HG03060 (cell line): ENCODE results near the gene DCST1.

ENCODE experiments used
- ATAC-seq: cut with Tn5 transposase; IDR thresholded peaks from one replicate; pipeline ENCODE4 v1.9.1; 2021; ENCODE audit warnings: low read depth, moderate number of reproducible peaks; ENCODE audit not compliant: unreplicated experiment

DCST1 gene

DNA sequence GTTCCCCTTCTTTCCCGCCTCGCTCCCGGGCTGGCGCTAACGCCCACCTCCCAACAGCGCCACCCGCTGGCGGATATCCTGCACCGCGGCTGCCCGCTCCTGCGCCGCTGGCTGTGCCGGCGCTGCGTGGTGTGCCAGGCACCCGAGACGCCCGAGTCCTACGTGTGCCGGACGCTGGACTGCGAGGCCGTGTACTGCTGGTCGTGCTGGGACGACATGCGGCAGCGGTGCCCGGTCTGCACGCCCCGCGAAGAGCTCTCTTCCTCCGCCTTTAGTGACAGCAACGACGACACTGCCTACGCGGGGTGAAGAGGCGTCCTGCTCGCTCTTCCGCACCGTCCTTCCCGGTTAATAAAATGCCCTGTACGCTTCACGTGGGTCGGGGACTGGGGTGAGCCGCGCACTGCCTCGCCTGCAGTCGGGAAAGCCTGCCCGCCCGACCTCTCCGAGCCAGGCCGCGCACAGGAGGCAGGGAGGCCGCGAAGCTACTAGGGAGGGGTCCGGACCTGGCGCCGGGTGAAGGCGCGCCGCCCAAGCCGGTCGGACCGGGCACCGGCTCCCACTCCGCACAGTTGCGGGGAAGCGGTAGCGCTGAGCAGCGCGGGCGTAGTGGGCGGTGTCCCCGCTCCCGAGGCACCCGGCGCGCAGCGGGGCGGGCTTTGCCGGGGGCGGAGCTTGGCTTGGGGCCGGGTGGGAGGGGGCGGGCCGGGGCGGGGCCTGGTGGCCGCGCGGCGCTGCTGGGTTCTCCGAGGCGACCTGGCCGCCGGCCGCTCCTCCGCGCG is 17.1 kb downstream of the DCST1 start, which contains the start of gene ADAM15:
Gene ADAM15 (plus strand): TSS at position 757 of the 782 bp plus-strand sequence. CDS start 71 bp downstream, outside the sequence.
- no peak for ATAC-seq

DNA sequence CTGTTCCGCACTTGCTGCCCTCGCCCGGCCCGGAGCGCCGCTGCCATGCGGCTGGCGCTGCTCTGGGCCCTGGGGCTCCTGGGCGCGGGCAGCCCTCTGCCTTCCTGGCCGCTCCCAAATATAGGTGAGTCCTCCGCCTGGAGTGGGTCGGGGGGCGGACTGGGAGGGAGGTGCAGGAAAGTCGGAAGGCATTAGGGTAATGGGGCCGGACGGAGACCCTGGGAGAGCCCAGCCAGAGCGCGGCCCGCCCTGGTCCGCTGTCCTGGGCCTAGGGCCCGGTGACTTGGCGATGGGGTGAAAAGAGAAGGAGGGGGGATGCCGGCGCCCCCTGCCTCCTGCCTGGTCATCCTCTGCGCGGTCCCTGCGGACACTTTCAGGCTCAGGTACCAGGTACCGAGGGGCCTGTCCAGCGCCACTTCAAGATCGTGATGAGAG is 17.7 kb downstream of the DCST1 start:
- no peak for ATAC-seq

DNA sequence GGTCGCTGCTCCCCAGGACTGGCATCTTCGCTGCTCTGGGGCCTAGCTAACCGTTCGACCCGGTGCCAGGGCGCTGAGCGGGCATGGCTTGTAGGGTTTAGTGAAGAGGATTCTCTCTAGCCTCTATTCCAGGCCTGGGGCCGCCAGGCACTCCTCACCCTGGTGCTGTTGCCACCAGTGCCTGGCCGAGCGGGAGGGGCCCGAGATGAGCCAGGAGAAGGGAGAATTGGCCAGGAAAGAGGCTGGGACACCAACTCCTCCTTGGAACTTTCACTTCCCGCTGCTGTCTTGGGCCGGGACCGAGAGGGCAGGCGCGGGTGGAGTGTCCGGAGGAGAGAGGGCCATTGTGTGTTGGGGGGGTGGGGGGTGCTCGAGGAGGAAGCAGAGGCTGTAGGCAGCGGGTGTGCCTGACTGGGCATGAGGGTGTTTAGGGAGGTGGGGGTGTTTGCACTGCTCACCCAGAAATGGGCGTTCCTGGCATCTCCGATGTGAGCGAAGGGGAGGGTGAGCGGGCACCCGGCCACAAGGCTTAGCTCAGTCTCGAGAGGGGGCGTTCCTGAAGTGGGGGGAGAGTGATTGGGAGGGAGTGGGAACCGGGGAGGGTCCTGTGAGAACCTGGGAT is 18.3 kb downstream of the DCST1 start:
- ATAC-seq: no peak

DNA sequence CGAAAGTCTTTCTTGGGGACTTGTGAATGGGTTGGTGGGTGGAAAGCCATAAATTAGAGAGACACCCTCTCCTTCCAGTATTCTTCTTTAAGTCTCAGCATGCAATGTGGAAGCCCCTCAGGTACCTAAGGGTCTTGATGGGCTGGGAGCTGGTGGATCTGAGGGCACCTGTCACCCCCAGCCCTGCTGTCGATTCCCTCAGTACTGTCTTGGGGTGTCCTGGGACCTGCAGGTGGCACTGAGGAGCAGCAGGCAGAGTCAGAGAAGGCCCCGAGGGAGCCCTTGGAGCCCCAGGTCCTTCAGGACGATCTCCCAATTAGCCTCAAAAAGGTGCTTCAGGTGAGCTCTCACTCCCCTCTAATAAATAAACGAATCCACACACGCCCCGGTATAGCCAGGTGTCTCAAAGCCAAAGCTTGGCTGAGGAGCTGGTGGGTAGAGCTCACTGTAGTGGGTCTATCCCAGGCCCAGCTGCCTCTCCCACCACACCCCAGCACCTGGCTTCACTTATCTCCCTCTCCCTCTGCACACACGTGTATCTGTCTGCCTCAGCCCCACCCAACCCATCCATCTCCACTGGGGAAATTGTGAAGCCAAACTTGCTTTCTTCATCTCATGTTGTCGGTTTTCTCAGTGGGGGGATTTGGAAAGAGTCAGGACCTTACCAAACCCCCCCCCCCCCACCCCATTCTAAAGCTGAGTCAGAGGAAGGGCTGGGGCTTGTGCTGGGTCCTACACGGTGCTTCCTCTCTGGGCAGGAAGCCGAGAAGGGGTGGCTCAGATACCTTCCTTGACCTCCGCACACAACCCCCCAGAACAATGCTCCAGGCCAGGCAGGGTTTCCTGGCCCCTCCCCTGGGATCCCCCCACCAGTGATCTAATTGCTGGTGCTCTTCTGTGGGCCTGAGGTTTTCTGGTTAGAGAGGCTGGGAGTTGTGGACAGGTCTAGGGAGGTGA is 19.1 kb downstream of the DCST1 start:
- no peak for ATAC-seq

DNA sequence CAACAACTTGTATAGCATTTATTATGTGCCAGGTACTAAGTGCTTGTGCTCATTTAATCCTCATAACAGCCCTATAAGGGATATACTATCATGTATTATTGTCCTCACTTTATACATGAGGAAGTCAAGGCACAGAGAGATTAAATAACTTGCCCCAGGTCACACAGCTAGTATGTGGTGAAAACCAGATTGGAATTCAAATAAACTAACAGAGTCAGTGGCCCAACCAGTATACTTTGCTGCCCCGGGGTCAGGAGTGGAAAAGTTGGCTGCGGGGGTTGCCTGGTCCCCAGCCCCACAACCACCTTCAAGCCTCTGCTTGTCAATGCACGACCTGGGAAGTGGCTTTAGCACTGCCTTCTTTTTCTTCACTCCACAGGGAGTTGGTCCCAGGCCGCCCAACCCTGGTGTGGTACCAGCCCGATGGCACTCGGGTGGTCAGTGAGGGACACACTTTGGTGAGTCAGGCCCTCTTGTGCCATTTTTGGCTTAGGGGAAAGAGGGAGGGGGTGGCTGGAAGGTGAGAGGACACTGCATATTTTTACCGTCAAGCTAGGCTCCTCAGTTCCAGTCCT is 20.0 kb downstream of the DCST1 start:
- no peak for ATAC-seq

DNA sequence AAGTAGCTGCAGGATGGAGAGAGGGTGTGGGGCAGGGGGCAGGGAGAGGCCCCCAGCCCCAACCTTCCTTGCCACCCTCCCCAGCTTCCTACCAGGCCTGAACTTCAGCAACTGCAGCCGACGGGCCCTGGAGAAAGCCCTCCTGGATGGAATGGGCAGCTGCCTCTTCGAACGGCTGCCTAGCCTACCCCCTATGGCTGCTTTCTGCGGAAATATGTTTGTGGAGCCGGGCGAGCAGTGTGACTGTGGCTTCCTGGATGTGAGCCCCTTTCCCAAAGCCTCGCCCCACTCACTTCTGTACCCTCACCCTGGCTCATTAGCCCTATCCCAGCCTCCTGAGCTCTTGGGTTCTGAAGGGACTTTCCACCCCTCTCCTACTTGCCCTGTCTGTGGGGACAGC is 23.5 kb downstream of the DCST1 start:
- ATAC-seq: no peak

DNA sequence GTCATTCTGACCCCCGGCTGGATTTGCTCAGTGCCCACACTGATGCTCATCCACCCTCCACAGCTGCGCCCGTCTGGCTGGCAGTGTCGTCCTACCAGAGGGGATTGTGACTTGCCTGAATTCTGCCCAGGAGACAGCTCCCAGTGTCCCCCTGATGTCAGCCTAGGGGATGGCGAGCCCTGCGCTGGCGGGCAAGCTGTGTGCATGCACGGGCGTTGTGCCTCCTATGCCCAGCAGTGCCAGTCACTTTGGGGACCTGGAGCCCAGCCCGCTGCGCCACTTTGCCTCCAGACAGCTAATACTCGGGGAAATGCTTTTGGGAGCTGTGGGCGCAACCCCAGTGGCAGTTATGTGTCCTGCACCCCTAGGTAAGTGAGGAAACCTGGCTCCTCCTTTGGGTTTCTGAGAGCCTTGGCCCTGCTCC is 24.2 kb downstream of the DCST1 start:
- ATAC-seq: no peak

DNA sequence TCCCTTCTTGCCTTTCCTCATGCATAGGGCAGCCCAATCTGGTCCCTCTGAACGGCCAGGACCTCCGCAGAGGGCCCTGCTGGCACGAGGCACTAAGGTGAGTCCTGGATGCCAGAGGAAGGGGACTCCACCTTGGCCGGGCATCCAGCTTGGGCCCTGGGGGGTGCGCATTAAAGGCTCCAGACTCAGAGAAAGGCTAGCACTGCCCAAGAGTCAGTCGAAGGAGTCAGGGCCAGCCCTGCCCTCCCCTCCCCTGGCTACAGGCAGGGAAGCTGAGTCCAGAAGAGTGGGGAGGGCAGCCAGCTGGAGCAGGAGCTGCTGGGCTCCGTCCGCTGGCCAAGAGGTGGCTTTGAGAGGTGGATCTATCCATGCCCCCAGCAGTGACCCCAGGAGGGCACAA is 27.1 kb downstream of the DCST1 start:
- ATAC-seq: no peak

DNA sequence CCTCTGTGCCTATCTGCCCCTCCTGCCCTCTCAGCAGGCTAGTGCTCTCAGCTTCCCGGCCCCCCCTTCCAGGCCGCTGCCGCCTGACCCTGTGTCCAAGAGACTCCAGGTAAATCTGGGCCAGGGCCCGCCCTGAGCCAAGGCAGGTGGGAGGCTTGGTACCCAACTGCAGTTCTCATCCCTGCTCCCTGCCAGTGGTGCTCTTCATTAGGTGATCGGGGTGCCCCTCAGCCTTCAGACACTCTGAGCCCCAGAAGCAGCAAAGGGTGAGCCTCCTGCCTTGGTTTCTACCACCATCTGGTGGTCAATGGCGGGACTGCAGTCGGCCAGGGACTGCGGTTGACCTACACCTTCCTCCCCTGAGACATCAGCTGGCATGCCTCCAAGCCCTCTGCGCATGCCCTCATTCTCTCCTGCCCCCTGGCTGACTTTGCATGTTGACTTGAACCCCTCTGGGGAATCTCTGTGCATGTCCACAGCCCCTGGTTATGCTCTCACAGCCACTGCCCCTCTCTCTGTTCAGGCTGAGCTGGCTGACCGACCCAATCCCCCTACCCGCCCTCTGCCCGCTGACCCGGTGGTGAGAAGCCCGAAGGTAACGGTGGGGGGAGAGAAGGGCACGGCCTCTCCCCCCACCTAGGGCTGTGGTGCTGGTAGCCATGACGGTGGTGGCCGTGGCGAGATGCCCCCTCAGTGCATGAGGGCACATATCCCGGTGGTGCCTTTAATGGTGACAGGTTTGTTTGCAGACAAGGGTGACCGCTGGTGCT is 27.9 kb downstream of the DCST1 start:
- no peak for ATAC-seq

DNA sequence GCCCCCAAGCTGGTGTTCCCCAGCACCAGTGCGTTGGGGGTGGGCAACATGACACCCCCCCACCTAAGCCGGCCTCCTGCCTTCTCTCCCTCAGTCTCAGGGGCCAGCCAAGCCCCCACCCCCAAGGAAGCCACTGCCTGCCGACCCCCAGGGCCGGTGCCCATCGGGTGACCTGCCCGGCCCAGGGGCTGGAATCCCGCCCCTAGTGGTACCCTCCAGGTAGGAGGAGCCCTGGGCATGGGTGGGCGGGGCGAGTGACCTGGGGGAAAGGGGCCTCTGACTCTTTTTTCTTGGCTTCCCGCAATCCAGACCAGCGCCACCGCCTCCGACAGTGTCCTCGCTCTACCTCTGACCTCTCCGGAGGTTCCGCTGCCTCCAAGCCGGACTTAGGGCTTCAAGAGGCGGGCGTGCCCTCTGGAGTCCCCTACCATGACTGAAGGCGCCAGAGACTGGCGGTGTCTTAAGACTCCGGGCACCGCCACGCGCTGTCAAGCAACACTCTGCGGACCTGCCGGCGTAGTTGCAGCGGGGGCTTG is 28.6 kb downstream of the DCST1 start:
- no peak for ATAC-seq

DNA sequence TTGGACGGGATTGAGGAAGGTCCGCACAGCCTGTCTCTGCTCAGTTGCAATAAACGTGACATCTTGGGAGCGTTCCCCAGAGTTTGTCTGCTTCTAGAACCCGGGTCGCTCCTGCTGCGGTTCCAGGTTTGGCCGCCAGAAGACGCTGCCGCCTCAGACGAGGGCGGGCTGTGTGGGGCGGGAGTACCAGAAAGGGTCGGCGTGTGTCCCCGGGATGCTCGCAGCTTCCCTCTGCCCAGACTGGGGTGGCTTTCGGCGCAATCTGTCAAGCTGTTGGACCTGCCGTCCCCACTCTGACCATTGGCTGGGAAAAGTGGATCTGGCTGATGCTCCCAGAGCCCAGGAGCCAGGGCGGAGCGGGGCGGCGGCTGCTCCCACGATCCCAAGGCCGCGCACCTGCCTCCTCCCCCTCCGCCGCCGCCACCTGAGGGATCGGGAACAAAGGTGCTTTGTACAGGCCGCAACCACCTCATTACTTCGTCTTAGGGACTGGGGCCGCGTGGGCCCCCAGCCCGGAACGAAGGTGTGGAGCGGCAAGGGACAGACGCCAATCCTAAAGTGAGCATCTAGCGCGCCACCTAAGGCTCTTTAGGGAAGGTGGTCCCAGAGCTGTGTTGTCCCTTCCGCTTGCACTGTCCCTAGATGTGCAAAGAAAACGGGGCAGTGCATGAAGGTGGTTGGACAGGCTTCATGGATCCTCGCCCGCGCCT is 29.2 kb downstream of the DCST1 start:
- ATAC-seq: no peak

DNA sequence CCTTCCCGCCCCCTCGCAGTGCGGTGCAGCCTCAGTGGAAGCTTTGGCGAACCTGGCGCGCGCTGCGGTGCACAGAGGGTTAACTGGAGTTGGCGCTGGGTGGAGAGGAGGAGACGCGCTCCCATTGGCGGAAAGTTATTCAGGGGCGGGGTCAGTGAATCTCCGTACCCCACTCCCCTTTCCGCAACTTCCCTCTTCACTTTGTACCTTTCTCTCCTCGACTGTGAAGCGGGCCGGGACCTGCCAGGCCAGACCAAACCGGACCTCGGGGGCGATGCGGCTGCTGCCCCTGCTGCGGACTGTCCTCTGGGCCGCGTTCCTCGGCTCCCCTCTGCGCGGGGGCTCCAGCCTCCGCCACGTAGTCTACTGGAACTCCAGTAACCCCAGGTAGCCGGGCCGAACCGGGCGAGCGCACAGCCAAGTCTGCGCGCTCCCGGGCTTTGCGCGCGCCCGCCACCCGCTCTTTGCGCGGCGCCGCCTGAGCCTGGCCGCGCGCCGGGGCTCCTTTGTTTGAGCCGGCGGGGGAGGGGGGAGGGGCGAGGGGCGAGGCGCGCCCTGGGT is 30.0 kb downstream of the DCST1 start, which contains the start of gene EFNA4:
Gene EFNA4 (plus strand): TSS at position 191 of the 561 bp plus-strand sequence. CDS start 84 bp downstream, at position 275.
- no peak for ATAC-seq

DNA sequence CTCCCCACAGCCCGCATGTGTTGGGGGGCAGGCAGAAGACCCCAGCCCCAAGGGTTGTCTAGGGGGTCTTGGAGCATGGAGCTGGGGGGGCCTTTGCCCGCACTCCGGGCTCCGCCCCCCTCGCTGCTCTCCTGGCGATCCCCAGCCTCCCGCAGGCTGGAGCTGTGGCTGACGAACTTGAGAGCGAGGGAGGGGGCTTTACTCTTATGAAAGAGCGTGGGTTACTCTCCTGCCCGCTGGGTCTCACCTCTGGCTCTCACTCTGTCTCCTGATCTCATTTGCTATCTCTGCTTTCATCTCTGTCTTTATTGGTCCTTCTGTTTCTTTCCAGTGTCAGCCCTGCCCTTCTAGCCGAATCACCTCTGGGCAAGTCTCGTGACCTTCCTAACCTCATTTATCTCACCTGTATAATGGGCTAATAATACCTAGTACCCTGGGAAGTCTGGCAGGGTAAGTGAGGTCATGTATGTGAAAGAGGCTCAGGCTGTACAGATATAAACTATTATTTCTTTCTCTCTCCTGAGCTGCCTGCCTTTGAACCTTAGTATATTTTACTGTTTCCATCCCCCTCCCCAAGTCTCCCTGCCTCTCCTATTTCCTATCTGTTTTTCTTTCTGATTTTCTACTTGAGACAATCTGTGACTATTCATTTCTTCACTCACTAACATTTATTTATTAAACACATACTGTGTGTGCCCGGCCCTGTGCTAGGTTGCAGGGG is 30.6 kb downstream of the DCST1 start:
- no peak for ATAC-seq

DNA sequence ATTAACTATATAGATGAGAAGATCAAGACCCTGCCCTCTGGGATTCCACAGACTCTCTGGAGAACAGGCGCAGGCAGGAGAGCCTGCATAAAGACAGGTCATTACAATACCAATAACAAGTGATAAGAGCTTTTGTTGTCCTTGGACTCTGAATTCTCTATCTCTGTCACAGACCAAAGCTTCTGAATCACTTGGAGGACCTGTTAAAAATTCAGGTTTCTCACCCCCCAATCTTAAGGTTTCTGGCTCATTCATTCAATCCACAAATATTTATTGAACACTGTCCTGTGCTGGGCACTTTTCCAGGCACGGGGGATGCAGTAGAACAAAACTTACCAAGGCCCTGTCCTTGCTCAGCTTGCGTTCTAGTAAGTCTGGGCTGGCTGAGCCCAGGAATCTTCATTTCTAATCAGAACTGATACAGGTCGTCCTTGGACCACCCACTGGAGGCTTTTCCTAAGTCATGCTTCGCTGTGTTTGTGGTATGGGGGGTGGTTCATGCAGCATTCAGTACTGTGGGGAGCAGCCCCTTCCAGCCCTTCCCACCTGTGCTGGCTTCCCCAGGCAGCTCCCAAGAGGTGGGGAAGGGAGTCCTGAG is 31.3 kb downstream of the DCST1 start:
- ATAC-seq: no peak

DNA sequence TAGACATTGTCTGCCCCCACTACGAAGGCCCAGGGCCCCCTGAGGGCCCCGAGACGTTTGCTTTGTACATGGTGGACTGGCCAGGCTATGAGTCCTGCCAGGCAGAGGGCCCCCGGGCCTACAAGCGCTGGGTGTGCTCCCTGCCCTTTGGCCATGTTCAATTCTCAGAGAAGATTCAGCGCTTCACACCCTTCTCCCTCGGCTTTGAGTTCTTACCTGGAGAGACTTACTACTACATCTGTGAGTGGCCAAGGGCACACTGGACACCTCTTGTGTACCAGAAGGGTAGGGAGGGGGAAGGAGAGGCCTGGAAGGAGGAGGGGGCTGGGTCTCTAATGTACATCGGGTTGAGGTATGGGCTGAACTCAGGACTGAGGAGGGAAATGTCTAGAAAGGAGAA is 33.2 kb downstream of the DCST1 start:
- no peak for ATAC-seq

DNA sequence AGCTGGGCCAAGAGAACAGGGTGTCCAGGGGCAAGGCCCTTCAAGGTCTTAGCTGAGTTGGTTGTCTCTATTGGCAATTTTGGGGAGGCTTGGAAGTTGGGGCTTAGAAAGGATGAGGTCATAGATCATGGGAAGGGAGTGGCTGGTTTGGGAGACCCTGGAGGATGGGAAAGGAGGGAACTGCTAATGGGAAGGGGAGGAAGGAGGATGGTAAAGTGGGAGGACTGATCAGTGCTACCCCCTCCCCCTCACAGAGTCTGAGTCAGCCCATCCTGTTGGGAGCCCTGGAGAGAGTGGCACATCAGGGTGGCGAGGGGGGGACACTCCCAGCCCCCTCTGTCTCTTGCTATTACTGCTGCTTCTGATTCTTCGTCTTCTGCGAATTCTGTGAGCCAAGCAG is 35.0 kb downstream of the DCST1 start:
- ATAC-seq: no peak

DNA sequence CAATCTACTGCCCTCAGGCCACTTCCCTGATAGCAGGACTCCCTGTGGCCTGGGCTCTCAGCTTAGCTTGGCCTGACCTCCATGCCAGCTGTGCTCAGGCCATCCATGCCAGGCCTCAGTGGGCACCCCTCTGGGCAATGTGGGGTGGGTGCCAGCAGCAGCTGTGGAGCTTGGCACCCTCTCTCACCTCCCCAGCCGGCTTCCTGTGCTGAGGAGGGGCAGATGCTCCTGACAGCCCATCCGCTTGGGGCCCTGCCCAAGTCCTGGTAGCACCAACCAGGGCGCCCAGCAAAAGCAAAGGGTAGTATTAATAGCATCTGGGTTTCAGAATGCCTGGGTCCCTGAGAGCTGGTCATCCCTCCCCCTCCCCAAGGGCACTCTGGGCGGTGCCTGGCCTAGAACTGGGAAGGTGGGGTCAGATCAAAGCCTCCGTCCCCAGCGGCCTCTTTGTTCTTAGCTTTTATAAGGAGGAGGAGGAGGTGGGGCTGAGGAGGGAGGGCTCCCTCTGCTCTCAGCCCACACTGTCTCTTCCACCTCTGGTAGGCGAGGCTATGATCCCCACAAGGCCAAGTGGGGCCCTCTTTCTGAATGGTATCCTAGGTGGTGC is 36.0 kb downstream of the DCST1 start:
- no peak for ATAC-seq
